Tongue (tissue), 2 donors: ENCODE measurements around the gene MYF5. TPM values are rescaled to one million over a fixed set of nuclear protein-coding genes. Genes with fewer than 3 reads are reported as not detected.

ENCODE experiments used
- DNase-seq: peaks from one replicate; pipeline ENCODE4 v3.0.0-alpha.2; 2015
- total RNA-seq: library from RNA; depleted of rRNA; stranded (reverse); fragments of >200 nt; gene quantifications from one replicate; pipeline ENCODE4 v1.2.3, GENCODE V29; 2014

MYF5 gene
- total RNA-seq, 1 donor from 2014 or later = 48.5 TPM

- DNase-seq = no peak
These were observed 49.5 kb downstream of the MYF5 start for GRCh38 chr12:80766210-80766609.

- no peak for DNase-seq
These were observed 50.2 kb downstream of the MYF5 start for GRCh38 chr12:80766897-80767296.

Other genes starting within 250 kb of the MYF5 start
- 164 TPM for gene MYF6, start 9.3 kb upstream of the MYF5 start, total RNA-seq
- gene LIN7A, start 221.0 kb downstream of the MYF5 start, total RNA-seq = 4.3 TPM